Naive thymus-derived CD4-positive, alpha-beta T cell (primary cell): ENCODE results near the gene FNDC3B. TPM values are rescaled to one million over a fixed set of nuclear protein-coding genes. Genes with fewer than 3 reads are reported as not detected.

Source experiments
- ATAC-seq: fragments of 150-1000 bp; cut with Tn5 transposase; 2 replicates; pipeline ENCODE4 v1.10.0; 2021; ENCODE audit warnings: mild to moderate bottlenecking, moderate library complexity
- CTCF ChIA-PET: fragments of 350-600 bp; sonication (Branson Sonifier 250); formaldehyde crosslinking; loops from one replicate; lab custom pipeline; 2021; ENCODE audit warnings: antibody characterized with exemption; lab: Charles Lee
- POLR2A ChIA-PET: fragments of 350-600 bp; sonication (Branson Sonifier 250); formaldehyde crosslinking; loops from one replicate; lab custom pipeline; 2021; ENCODE audit warnings: antibody characterized with exemption, inconsistent platforms; lab: Charles Lee
- DNase-seq, 9 donors: peaks; one replicate each; pipeline versions ENCODE4 v3.0.0 to v3.0.0-alpha.2; 2020 to 2022; ENCODE audit warnings: mixed read lengths in 1 of 9
- H3K27ac ChIP-seq: one replicate; pipeline ENCODE4 v1.7.0; 2013; ENCODE audit warnings: mild to moderate bottlenecking, low read depth, low read length, moderate library complexity
- H3K27me3 ChIP-seq, 2 donors: one replicate each; pipeline ENCODE4 v1.7.0; 2013; ENCODE audit warnings: low read length in 2 of 2, mild to moderate bottlenecking in 2 of 2, moderate library complexity in 2 of 2; ENCODE audit not compliant: control insufficient read depth in 2 of 2, insufficient read depth in 2 of 2
- H3K36me3 ChIP-seq, 3 experiments: 1 replicate in 2 of 3; 2 replicates in 1 of 3; pipeline ENCODE4 v1.7.0; 2013; ENCODE audit warnings: low read length in 3 of 3, mild to moderate bottlenecking in 3 of 3, moderate library complexity in 1 of 3; ENCODE audit not compliant: insufficient read depth in 3 of 3, control insufficient read depth in 2 of 3
- H3K4me1 ChIP-seq, 2 donors: one replicate each; pipeline ENCODE4 v1.7.0; 2013; ENCODE audit warnings: low read length in 2 of 2, mild to moderate bottlenecking in 2 of 2, moderate library complexity in 1 of 2; ENCODE audit not compliant: control insufficient read depth in 2 of 2, insufficient read depth in 2 of 2
- H3K4me3 ChIP-seq: 2 replicates; pipeline ENCODE4 v1.7.0; 2013; ENCODE audit warnings: mild to moderate bottlenecking, low read length
- H3K9me3 ChIP-seq, 3 experiments: 1 replicate in 2 of 3; 2 replicates in 1 of 3; pipeline ENCODE4 v1.7.0; 2013; ENCODE audit warnings: low read length in 3 of 3; ENCODE audit not compliant: control insufficient read depth in 2 of 3
- H3K27ac Mint-ChIP-seq, 9 donors: one replicate each; pipeline ENCODE4 v1.8.0; 2020 to 2022; ENCODE audit warnings: mixed read lengths in 9 of 9, mild to moderate bottlenecking in 8 of 9, moderate library complexity in 5 of 9, inconsistent platforms in 2 of 9
- H3K27me3 Mint-ChIP-seq, 5 donors: one replicate each; pipeline ENCODE4 v1.8.0; 2021 to 2022; ENCODE audit warnings: mixed read lengths in 5 of 5, mild to moderate bottlenecking in 1 of 5
- H3K36me3 Mint-ChIP-seq, 5 donors: one replicate each; pipeline ENCODE4 v1.8.0; 2020 to 2022; ENCODE audit warnings: mixed read lengths in 5 of 5, mild to moderate bottlenecking in 3 of 5, inconsistent platforms in 1 of 5
- H3K4me1 Mint-ChIP-seq, 7 donors: one replicate each; pipeline ENCODE4 v1.8.0; 2020 to 2022; ENCODE audit warnings: mixed read lengths in 7 of 7, mild to moderate bottlenecking in 3 of 7, inconsistent platforms in 1 of 7
- H3K4me3 Mint-ChIP-seq, 10 donors: one replicate each; pipeline ENCODE4 v1.8.0; 2020 to 2022; ENCODE audit warnings: mild to moderate bottlenecking in 10 of 10, mixed read lengths in 10 of 10, moderate library complexity in 6 of 10, inconsistent platforms in 2 of 10
- H3K9me3 Mint-ChIP-seq, 11 donors: one replicate each; pipeline ENCODE4 v1.8.0; 2020 to 2022; ENCODE audit warnings: mixed read lengths in 11 of 11, mild to moderate bottlenecking in 4 of 11, inconsistent platforms in 1 of 11, moderate library complexity in 1 of 11
- intact Hi-C, 2 donors: fragments of 100-400 bp; cut with micrococcal nuclease; formaldehyde crosslinking; loops; one replicate each; pipeline ENCODE4 v1.15.1; 2023
- polyA plus RNA-seq, 2 donors: library from polyadenylated mRNA; unstranded; fragments of 300-500 nt; fragmentation: Illumina TruSeq; gene quantifications; one replicate each; pipeline ENCODE4 v1.2.3, GENCODE V29; 2021
- total RNA-seq, 6 experiments: library from RNA in 5 of 6; stranded (reverse) in 5 of 6; gene quantifications; 1 replicate in 5 of 6; 2 replicates in 1 of 6; pipeline ENCODE4 v1.2.3 and lab custom pipeline; 2021 to 2026

The FNDC3B gene
- total and polyA plus RNA-seq, 7 experiments from 2014 or later, result 8.6 to 78.6 (median 25.6) TPM

DNA sequence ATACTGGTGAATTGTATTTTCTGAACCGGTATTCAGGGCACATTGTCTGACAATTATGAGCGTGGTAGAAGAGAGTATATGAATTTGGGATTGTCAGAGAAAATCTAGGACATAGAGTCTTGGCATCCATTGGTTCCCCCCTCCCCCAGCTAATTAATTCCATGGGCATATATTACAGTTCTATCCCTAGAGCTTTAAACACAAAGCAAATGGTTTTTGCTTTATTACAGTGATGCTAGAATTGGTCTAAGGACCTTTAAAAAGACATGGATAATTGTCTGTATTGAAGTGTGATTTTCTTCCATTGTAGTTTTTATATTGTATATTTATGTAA, 91.3 kb downstream of the FNDC3B start:
- no peaks in the 10 kb centered on the region for H3K27me3 ChIP-seq
- no peak overlapping the region for H3K27ac ChIP-seq
- intact Hi-C loops, result loop anchor here (1.0 to 5.0 kb wide), 2 partner anchors 23 to 43 kb away; no protein-coding TSS in a partner anchor
- Mint-ChIP-seq H3K4me1 (peaks cover 24 to 70% (median 56%) of the 10 kb centered on the region in 7 donors), H3K36me3 (peaks cover 0 to 39% (median 35%) of the 10 kb centered on the region in 5 donors), H3K27ac (peak overlapping the region in 3 of 9 donors; percentile 17 to 84 (median 53)), H3K4me3 (peak overlapping the region in 2 of 10 donors; percentile 39 to 48), H3K9me3 (peaks cover 0 to 8% (median 0%) of the 10 kb centered on the region in 11 donors), H3K27me3 (no peaks in the 10 kb centered on the region)
- no peaks in the 10 kb centered on the region for H3K9me3 ChIP-seq
- DNase-seq (no peak), ATAC-seq (no peak)
- ChIA-PET CTCF (no interaction called here), POLR2A (no interaction called here)
- H3K4me1 ChIP-seq, result peaks cover 0 to 30% of the 10 kb centered on the region in 2 donors
- no peaks in the 10 kb centered on the region for H3K36me3 ChIP-seq
- no peak overlapping the region for H3K4me3 ChIP-seq

- H3K9me3 ChIP-seq, result no peaks in the 10 kb centered on the region
- Mint-ChIP-seq H3K4me1 (peaks cover 24 to 67% (median 57%) of the 10 kb centered on the region in 7 donors), H3K27me3 (no peaks in the 10 kb centered on the region), H3K27ac (peak overlapping the region in 5 of 9 donors; percentile 8 to 75 (median 32)), H3K9me3 (peaks cover 0 to 8% (median 0%) of the 10 kb centered on the region in 11 donors), H3K4me3 (peak overlapping the region in 4 of 10 donors; percentile 1 to 20 (median 12)), H3K36me3 (peaks cover 0 to 40% (median 35%) of the 10 kb centered on the region in 5 donors)
- H3K4me1 ChIP-seq, result peaks cover 0 to 30% of the 10 kb centered on the region in 2 donors
- intact Hi-C loops, result loop anchor here (1.0 to 5.0 kb wide), 2 partner anchors 24 to 44 kb away; no protein-coding TSS in a partner anchor
- H3K4me3 ChIP-seq, result no peak overlapping the region
- ATAC-seq, result no peak
- CTCF ChIA-PET, result no interaction called here
- no peak overlapping the region for H3K27ac ChIP-seq
- no peak for DNase-seq
- no peaks in the 10 kb centered on the region for H3K27me3 ChIP-seq
- POLR2A ChIA-PET, result interaction anchor here (0.7 kb wide), 1 partner anchor 127 kb away, joined by 6 read pairs; no protein-coding TSS in a partner anchor
- no peaks in the 10 kb centered on the region for H3K36me3 ChIP-seq
Measured at GRCh38 chr3:172131746-172132145, 92.4 kb downstream of the FNDC3B start.

DNA sequence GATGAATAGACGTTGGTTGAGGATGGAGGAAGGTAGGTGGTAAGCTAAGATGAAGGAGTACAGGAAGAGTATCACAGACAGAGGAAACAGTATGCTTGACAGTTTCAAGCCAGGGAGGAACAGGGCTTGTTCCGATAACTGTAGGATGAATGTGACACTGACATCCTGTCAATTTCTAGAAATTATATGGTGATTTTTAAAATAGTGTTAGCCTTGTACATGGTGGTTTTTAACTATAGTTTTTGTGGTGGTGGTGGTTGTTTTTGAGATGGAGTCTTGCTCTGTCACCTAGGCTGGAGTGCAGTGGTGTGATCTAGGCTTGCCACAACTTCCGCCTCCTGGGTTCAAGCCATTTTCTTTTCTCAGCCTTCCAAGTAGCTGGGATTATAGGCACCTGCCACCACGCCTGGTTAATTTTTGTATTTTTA, 92.8 kb downstream of the FNDC3B start:
- Histone ChIP-seq H3K4me1 (peaks cover 0 to 30% of the 10 kb centered on the region in 2 donors), H3K27me3 (no peaks in the 10 kb centered on the region), H3K27ac (no peak overlapping the region), H3K9me3 (no peaks in the 10 kb centered on the region), H3K36me3 (no peaks in the 10 kb centered on the region), H3K4me3 (no peak overlapping the region)
- H3K4me1 Mint-ChIP-seq, result peaks cover 24 to 67% (median 56%) of the 10 kb centered on the region in 7 donors
- peaks cover 0 to 8% (median 0%) of the 10 kb centered on the region in 11 donors for H3K9me3 Mint-ChIP-seq
- H3K27ac Mint-ChIP-seq, result peak overlapping the region in 5 of 9 donors; percentile 8 to 75 (median 32)
- ChIA-PET POLR2A (no interaction called here), CTCF (no interaction called here)
- intact Hi-C loops, result loop anchor here in 1 of 2 donors (1.0 to 5.0 kb wide), 2 partner anchors 25 to 45 kb away; no protein-coding TSS in a partner anchor
- DNase-seq, result no peak
- peaks cover 0 to 41% (median 35%) of the 10 kb centered on the region in 5 donors for H3K36me3 Mint-ChIP-seq
- no peaks in the 10 kb centered on the region for H3K27me3 Mint-ChIP-seq
- peak; percentile 8 for ATAC-seq
- H3K4me3 Mint-ChIP-seq, result peak overlapping the region in 4 of 10 donors; percentile 1 to 20 (median 12)

DNA sequence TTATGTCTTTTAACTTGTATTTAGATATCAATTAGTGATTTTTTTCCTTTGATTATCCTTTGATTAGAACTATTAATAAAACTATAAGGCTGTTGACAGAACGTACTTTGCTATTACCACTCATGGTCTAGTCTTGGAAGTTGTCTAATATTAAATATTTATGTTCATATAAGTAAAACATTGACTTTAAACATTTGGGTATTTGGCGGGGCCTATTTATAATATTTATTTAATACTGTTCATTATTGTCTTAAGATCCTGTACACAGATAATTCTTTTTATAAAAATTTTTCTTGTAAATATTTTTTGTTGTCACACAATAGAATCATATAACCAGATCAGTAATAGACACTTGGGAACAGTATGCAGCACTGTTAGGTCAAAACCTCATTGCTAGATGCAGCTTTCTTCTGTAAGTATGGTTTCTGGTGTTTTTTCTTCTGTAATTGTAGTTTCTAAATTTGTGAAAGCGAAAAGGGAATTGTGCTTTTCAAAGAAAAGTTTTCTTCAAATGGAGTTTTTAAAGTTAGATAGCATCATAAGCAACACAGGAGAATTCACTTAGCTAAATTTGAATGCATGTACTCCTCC, 93.4 kb downstream of the FNDC3B start:
- Mint-ChIP-seq H3K27ac (peak overlapping the region in 1 of 9 donors; percentile 50), H3K4me1 (peaks cover 26 to 69% (median 59%) of the 10 kb centered on the region in 7 donors), H3K27me3 (no peaks in the 10 kb centered on the region), H3K36me3 (peaks cover 0 to 41% (median 35%) of the 10 kb centered on the region in 5 donors), H3K4me3 (no peak overlapping the region), H3K9me3 (peaks cover 0 to 8% (median 0%) of the 10 kb centered on the region in 11 donors)
- H3K36me3 ChIP-seq, result no peaks in the 10 kb centered on the region
- peaks cover 4 to 36% of the 10 kb centered on the region in 2 donors for H3K4me1 ChIP-seq
- DNase-seq (no peak), ATAC-seq (no peak)
- CTCF ChIA-PET, result no interaction called here
- no peaks in the 10 kb centered on the region for H3K27me3 ChIP-seq
- no peak overlapping the region for H3K4me3 ChIP-seq
- POLR2A ChIA-PET, result no interaction called here
- intact Hi-C loops, result loop anchor here in 1 of 2 donors (1.0 to 5.0 kb wide), 2 partner anchors 26 to 46 kb away; no protein-coding TSS in a partner anchor
- no peaks in the 10 kb centered on the region for H3K9me3 ChIP-seq
- no peak overlapping the region for H3K27ac ChIP-seq

GRCh38 chr3:172133838-172134237, 94.5 kb downstream of the FNDC3B start:
- H3K27ac ChIP-seq, result no peak overlapping the region
- ChIA-PET CTCF (no interaction called here), POLR2A (no interaction called here)
- H3K4me1 Mint-ChIP-seq, result peaks cover 32 to 76% (median 67%) of the 10 kb centered on the region in 7 donors
- peaks cover 0 to 38% (median 30%) of the 10 kb centered on the region in 5 donors for H3K36me3 Mint-ChIP-seq
- no peaks in the 10 kb centered on the region for H3K27me3 Mint-ChIP-seq
- peak overlapping the region in 1 of 10 donors; percentile 15 for H3K4me3 Mint-ChIP-seq
- H3K27ac Mint-ChIP-seq, result peak overlapping the region in 2 of 9 donors; percentile 26 to 60
- intact Hi-C loops, result loop anchor here in 1 of 2 donors (5.0 kb wide), 1 partner anchor 47 kb away; no protein-coding TSS in a partner anchor
- no peaks in the 10 kb centered on the region for H3K27me3 ChIP-seq
- no peaks in the 10 kb centered on the region for H3K9me3 ChIP-seq
- no peaks in the 10 kb centered on the region for H3K36me3 ChIP-seq
- H3K9me3 Mint-ChIP-seq, result peaks cover 0 to 8% (median 0%) of the 10 kb centered on the region in 11 donors
- ATAC-seq (no peak), DNase-seq (no peak)
- no peak overlapping the region for H3K4me3 ChIP-seq
- peaks cover 8 to 46% of the 10 kb centered on the region in 2 donors for H3K4me1 ChIP-seq

DNA sequence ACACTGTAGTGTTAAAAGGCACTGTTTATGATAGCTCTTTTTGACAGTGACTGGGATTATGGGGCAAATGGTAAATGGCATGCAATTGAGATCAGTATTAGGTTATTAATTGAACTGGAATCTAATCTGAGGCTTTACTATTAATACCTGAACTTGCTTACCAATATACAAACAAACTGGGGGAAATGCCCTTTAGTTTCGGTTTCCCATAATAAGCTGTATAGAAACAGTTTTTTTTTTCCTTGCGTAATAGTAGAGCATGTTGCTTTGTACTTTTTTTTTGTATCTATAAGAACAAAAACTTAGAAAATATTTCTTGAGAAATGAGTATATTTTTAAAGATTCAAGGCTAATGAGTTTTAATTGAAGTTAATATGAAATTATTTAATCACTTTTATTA, 95.0 kb downstream of the FNDC3B start:
- peaks cover 0 to 8% (median 0%) of the 10 kb centered on the region in 11 donors for H3K9me3 Mint-ChIP-seq
- peaks cover 0 to 38% (median 28%) of the 10 kb centered on the region in 5 donors for H3K36me3 Mint-ChIP-seq
- H3K27ac Mint-ChIP-seq, result peak overlapping the region in 2 of 9 donors; percentile 26 to 60
- H3K27me3 Mint-ChIP-seq, result no peaks in the 10 kb centered on the region
- ATAC-seq (no peak), DNase-seq (no peak)
- H3K36me3 ChIP-seq, result no peaks in the 10 kb centered on the region
- H3K27ac ChIP-seq, result no peak overlapping the region
- ChIA-PET CTCF (interaction anchor here (0.6 kb wide), 1 partner anchor 91 kb away, joined by 5 read pairs; no protein-coding TSS in a partner anchor), POLR2A (no interaction called here)
- H3K4me3 ChIP-seq, result no peak overlapping the region
- H3K4me1 ChIP-seq, result peaks cover 8 to 49% of the 10 kb centered on the region in 2 donors
- H3K27me3 ChIP-seq, result no peaks in the 10 kb centered on the region
- H3K4me1 Mint-ChIP-seq, result peaks cover 27 to 78% (median 68%) of the 10 kb centered on the region in 7 donors
- intact Hi-C loops, result loop anchor here in 1 of 2 donors (5.0 kb wide), 1 partner anchor 47 kb away; no protein-coding TSS in a partner anchor
- H3K4me3 Mint-ChIP-seq, result peak overlapping the region in 1 of 10 donors; percentile 15
- H3K9me3 ChIP-seq, result no peaks in the 10 kb centered on the region
